ENCODE measurements around the gene OR8J1.
"Not testable (repeated sequence)": the region's sequence is repeated elsewhere in the genome, so short reads cannot be mapped to it uniquely, and the experiment has no call there.

The OR8J1 gene, protein sequence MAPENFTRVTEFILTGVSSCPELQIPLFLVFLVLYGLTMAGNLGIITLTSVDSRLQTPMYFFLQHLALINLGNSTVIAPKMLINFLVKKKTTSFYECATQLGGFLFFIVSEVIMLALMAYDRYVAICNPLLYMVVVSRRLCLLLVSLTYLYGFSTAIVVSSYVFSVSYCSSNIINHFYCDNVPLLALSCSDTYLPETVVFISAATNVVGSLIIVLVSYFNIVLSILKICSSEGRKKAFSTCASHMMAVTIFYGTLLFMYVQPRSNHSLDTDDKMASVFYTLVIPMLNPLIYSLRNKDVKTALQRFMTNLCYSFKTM

DNA sequence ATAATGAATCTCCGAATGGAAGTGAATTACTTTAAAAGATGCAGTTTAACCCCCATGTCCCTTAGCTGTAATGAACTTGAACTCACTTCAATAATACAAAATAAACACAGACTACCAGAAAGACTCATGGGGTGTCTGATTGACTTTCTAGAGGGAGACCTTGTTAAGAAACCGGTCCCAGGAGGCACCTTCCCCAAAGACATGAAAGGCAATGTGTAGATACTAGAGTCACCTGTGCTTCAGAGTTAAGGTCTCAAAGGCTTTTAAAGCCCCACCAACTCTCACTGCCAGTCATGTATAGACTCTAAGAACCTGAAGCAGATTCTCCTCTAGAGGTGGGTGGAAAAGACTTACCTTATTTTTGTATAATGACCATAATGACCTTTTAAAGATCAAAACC, at the start of gene OR8J1:
Gene OR8J1 (plus strand): TSS at position 301 of the 400 bp plus-strand sequence. CDS start 5,956 bp downstream, outside the sequence.
- Mint-ChIP-seq H3K27ac (no peak within 1 kb of the TSS), H3K27me3 (no peaks in the 10 kb centered on the region), H3K4me3 (no peak within 1 kb of the TSS), H3K4me1 (no peaks in the 10 kb centered on the region), H3K9me3 (peaks cover 1% of the 10 kb centered on the region), H3K36me3 (no peaks in the 10 kb centered on the region)
- ATAC-seq (ENCODE audit: low read depth) (no peak), DNase-seq (ENCODE audit: low spot score in 2 of 2) (no peak)

DNA sequence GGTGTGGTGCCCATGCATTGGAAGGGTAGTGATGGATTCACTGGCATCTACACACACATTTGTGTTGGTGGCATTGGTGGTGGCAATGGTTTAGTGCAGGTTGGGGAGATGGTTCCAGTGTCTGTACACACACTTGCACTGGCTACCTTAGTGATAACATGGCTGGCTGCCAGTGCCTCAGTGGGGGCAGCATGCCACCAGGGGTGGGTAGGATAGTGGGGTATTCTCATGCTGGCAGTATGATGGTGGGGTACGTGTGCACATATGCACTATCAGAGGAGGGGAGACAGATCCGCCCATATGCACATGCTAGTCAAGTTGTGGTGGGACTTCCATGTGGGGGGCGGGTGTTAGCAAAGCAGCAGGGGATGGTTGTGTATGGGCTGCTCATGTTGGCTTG, 46.3 kb upstream of the OR8J1 start:
- H3K27ac Mint-ChIP-seq, result no peak overlapping the region
- no peaks in the 10 kb centered on the region for H3K36me3 Mint-ChIP-seq
- H3K4me1 Mint-ChIP-seq, result no peaks in the 10 kb centered on the region
- ATAC-seq (ENCODE audit: low read depth), result no peak
- H3K9me3 Mint-ChIP-seq, result peaks cover 7% of the 10 kb centered on the region
- DNase-seq (ENCODE audit: low spot score in 2 of 2), result no peak
- no peak overlapping the region for H3K4me3 Mint-ChIP-seq
- no peaks in the 10 kb centered on the region for H3K27me3 Mint-ChIP-seq

DNA sequence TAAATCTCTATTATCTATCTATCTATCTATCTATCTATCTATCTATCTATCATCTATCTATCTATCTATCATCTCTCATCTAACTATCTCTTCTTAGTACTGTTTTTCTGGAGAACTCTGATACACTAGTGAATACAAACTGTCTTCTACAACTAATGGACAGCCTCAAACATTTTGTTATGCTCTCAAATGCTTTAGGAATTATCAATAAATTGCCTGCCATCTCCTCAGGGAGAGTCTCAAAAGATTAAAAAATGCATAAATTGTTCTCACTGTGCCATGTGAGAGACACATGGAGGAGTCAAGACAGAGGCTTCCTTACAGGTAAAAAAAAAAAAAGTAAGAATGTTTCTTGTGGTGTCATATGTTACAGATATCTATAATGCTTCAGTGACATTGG, 39.2 kb upstream of the OR8J1 start, which contains the start of gene OR8K3:
Gene OR8K3 (plus strand): TSS at position 301 of the 400 bp plus-strand sequence. CDS start 3,163 bp downstream, outside the sequence.
- Mint-ChIP-seq H3K36me3 (no peaks in the 10 kb centered on the region), H3K9me3 (peaks cover 8% of the 10 kb centered on the region), H3K4me3 (no peak within 1 kb of the TSS), H3K27ac (no peak within 1 kb of the TSS), H3K4me1 (no peaks in the 10 kb centered on the region), H3K27me3 (no peaks in the 10 kb centered on the region)
- no peak for DNase-seq (ENCODE audit: low spot score in 2 of 2)
- no peak for ATAC-seq (ENCODE audit: low read depth)

DNA sequence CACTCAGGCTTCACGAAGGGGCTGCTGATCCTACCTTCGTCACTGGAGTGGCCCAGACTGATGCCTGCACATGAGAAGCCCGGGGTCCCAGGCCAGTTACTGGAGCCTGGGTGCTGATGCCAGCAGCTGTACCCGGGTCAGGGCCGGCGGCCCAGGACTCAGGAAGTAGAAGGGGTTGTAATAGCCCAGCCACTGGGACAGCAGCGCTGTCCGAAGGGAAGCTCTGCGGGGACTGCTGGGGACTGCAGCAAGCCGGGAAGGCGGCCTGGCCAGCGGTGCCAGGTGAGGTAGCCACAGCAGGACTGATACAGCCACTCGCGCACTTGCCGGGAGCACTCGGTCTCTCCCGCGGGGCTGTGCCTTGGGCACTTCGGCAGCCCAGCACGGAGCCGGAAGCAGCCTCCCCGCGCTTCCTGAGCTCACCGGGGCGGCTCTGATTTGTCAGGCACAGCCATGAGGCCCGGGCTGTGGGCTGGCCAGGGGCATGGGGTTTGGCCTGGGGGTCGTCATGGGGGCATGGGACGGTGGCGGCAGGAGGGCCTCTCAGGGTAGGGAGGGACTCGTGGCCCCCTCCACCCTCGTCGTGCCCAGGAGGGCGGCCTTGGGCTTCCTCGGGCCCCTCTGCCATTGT, 22.1 kb upstream of the OR8J1 start:
- no peaks in the 10 kb centered on the region for H3K36me3 Mint-ChIP-seq
- H3K4me1 Mint-ChIP-seq, result no peaks in the 10 kb centered on the region
- H3K4me3 Mint-ChIP-seq, result no peak overlapping the region
- H3K9me3 Mint-ChIP-seq, result peaks cover 3% of the 10 kb centered on the region
- ATAC-seq (ENCODE audit: low read depth) (no peak), DNase-seq (ENCODE audit: low spot score in 2 of 2) (no peak)
- H3K27me3 Mint-ChIP-seq, result no peaks in the 10 kb centered on the region
- no peak overlapping the region for H3K27ac Mint-ChIP-seq

DNA sequence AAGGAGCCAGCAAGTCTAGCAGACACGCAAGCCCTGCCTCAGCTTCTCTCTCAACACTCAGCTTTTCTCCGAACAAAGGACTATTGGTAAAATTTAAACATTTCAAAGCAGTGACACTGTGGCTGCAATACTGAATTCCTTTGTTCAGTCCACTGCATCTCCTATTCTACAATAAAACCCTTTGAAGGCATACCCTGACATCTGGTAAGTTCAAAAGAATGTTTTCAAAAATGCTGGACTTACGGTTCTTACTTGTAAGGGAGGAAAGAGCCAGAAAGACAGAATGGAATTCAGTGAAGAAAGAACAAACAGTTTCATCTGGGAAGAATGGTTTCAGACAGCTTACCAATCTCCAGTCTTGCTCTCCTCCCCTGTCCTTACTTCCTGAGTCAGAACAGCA, 20.9 kb upstream of the OR8J1 start:
- ATAC-seq (ENCODE audit: low read depth), result no peak
- peaks cover 4% of the 10 kb centered on the region for H3K9me3 Mint-ChIP-seq
- no peak for DNase-seq (ENCODE audit: low spot score in 2 of 2)
- no peak overlapping the region for H3K4me3 Mint-ChIP-seq
- H3K27ac Mint-ChIP-seq, result no peak overlapping the region
- H3K36me3 Mint-ChIP-seq, result no peaks in the 10 kb centered on the region
- H3K4me1 Mint-ChIP-seq, result no peaks in the 10 kb centered on the region
- no peaks in the 10 kb centered on the region for H3K27me3 Mint-ChIP-seq

DNA sequence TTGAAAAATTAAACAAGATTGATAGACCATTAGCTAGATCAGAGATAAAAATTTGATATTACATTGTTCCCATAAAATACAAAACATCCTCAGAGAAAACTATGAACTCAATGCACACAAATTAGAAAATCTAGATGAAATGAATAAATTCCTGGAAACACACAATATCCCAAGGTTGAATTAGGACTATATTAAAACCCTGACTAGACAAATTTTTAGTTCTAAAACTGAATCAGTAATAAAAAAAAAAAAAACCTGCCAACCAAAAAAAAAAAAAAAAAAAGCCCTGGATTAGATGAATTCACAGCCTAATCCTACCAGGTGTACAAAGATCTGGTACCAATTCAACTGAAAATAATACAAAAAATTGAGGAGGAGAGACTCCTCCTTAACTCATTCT, 13.8 kb upstream of the OR8J1 start:
- Mint-ChIP-seq H3K4me3 (no peak overlapping the region), H3K27me3 (no peaks in the 10 kb centered on the region), H3K4me1 (no peaks in the 10 kb centered on the region), H3K36me3 (no peaks in the 10 kb centered on the region), H3K27ac (no peak overlapping the region), H3K9me3 (peaks cover 5% of the 10 kb centered on the region)
- ATAC-seq (ENCODE audit: low read depth), result no peak
- DNase-seq (ENCODE audit: low spot score in 2 of 2), result no peak

DNA sequence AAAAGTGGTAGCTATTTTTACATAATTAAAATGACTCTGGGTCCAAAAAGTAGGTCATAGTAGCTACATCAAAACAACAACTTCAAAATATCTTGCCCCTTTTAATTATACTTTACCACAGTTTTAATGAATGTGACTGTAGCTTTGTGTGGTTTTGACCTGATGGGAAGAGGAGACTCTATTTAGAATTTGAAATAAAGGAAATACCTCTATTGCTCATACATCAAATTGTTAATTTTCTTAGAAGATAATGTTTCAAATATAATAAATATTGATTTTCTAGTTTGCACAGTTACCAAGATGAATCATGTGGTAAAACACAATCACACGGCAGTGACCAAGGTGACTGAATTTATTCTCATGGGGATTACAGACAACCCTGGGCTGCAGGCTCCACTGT, 8.4 kb upstream of the OR8J1 start, which contains the start of gene OR8K1:
Gene OR8K1 (plus strand): TSS at position 301 of the 400 bp plus-strand sequence. CDS start 0 bp downstream, at position 301.
- H3K27me3 Mint-ChIP-seq, result no peaks in the 10 kb centered on the region
- H3K4me1 Mint-ChIP-seq, result no peaks in the 10 kb centered on the region
- no peak within 1 kb of the TSS for H3K4me3 Mint-ChIP-seq
- peaks cover 2% of the 10 kb centered on the region for H3K9me3 Mint-ChIP-seq
- H3K36me3 Mint-ChIP-seq, result no peaks in the 10 kb centered on the region
- no peak for ATAC-seq (ENCODE audit: low read depth)
- DNase-seq (ENCODE audit: low spot score in 2 of 2), result no peak
- H3K27ac Mint-ChIP-seq, result no peak within 1 kb of the TSS

DNA sequence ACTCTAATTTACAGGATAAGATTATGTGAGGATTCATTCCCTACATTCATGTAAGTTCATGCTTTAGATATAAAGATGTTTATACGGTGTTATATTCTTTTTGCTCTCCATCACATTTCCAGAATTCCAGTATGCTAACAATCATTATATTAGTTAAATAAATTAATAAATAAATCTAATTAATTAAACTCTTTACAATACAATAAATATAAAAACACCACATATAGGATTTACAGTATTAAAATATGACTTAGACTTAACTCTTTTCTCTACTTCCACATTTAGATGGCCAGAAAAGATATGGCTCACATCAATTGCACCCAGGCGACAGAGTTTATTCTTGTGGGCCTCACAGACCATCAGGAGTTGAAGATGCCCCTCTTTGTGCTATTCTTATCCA, 21.2 kb downstream of the OR8J1 start, which contains the start of gene OR8U1:
Gene OR8U1 (plus strand): TSS at position 301 of the 400 bp plus-strand sequence. CDS start 0 bp downstream, at position 301.
- Mint-ChIP-seq H3K4me3 (no peak within 1 kb of the TSS), H3K4me1 (no peaks in the 10 kb centered on the region), H3K27ac (no peak within 1 kb of the TSS), H3K27me3 (no peaks in the 10 kb centered on the region), H3K9me3 (peaks cover 12% of the 10 kb centered on the region), H3K36me3 (no peaks in the 10 kb centered on the region)
- DNase-seq (ENCODE audit: low spot score in 2 of 2), result no peak
- ATAC-seq (ENCODE audit: low read depth), result no peak

DNA sequence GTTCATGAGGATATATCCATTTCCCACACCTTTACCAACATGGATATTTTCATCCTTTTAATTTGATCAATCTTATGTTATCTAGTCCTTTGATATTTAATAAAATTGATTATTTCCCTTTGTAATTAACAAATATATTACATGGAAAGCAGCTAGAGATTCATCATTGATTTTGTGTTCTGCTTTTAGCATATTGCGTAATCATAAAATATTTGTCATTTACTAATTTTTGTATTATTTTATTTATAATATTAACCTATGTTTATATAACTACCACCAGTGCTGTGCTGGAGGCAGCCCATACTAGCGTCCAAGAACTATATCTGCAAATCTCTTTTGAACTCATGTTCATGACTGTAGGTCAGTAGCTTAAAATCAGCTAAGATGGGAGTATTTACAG, 26.0 kb downstream of the OR8J1 start:
- H3K4me3 Mint-ChIP-seq, result no peak overlapping the region
- no peaks in the 10 kb centered on the region for H3K4me1 Mint-ChIP-seq
- H3K9me3 Mint-ChIP-seq, result peaks cover 10% of the 10 kb centered on the region
- DNase-seq (ENCODE audit: low spot score in 2 of 2) (no peak), ATAC-seq (ENCODE audit: low read depth) (no peak)
- no peaks in the 10 kb centered on the region for H3K27me3 Mint-ChIP-seq
- H3K36me3 Mint-ChIP-seq, result no peaks in the 10 kb centered on the region
- H3K27ac Mint-ChIP-seq, result no peak overlapping the region

DNA sequence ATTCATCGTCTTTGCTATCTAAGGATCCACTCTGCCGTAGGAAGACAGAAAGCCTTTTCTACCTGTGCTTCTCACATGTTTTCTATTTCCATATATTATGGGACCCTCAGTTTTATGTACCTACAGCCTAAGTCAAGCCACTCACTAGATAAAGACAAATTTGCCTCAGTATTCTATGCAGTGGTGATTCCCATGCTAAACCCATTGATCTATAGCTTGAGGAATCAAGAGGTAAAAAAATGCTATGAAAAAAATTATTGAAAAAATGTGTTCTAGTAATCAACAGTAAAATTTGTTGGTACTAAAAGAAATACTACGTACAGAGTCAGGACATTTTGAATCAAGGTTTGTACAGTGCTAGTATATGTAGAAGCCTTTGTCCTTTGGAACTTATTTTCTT, 40.3 kb downstream of the OR8J1 start:
- H3K4me1 Mint-ChIP-seq, result no peaks in the 10 kb centered on the region
- no peak overlapping the region for H3K27ac Mint-ChIP-seq
- no peak for DNase-seq (ENCODE audit: low spot score in 2 of 2)
- H3K36me3 Mint-ChIP-seq, result no peaks in the 10 kb centered on the region
- ATAC-seq (ENCODE audit: low read depth), result no peak
- no peaks in the 10 kb centered on the region for H3K27me3 Mint-ChIP-seq
- peaks cover 3% of the 10 kb centered on the region for H3K9me3 Mint-ChIP-seq
- H3K4me3 Mint-ChIP-seq, result no peak overlapping the region

DNA sequence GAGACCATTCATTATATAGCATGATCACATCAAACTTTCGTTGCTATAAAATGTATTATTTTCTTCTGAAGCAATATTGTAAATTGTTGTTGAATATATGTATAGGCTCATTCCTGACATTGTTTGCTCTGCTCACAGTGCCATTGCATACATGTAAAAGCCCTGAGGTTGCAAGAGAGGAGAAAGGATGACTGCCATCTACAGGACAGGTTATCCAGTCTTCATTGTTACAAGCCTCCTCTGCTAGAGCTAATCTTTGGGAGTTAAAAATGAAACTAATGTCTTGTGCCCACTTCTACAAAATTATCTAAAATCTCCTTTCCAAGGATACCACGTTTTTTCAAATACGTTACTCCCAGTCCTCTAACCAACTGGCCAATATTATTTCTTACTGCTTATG, 42.0 kb downstream of the OR8J1 start:
- H3K9me3 Mint-ChIP-seq, result peaks cover 3% of the 10 kb centered on the region
- no peaks in the 10 kb centered on the region for H3K27me3 Mint-ChIP-seq

DNA sequence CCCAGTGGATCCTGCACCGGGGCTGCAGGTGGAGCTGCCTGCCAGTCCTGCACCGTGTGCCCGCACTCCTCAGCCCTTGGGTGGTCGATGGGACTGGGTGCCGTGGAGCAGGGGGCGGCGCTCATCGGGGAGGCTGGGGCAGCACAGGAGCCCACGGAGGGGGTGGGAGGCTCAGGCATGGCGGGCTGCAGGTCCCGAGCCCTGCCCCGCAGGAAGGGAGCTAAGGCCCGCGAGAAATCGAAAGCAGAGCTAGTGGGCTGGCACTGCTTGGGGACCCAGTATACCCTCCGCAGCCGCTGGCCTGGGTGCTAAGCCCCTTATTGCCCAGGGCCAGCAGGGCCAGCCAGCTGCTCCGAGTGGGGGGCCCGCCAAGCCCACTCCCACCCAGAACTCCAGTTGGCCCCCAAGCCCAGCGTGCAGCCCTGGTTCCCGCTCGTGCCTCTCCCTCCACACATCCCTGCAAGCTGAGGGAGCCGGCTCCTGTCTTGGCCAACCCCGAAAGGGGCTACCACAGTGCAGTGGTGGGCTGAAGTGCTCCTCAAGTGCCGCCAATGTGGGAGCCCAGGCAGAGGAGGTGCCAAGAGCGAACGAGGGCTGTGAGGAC, 47.9 kb downstream of the OR8J1 start:
- H3K27me3 Mint-ChIP-seq; H3K9me3 Mint-ChIP-seq; ATAC-seq (ENCODE audit: low read depth); H3K36me3 Mint-ChIP-seq; DNase-seq (ENCODE audit: low spot score in 2 of 2); H3K27ac Mint-ChIP-seq; H3K4me1 Mint-ChIP-seq; H3K4me3 Mint-ChIP-seq: not testable (repeated sequence)

More for the DNA sequence above, 42.0 kb downstream of the OR8J1 start:
- no peaks in the 10 kb centered on the region for H3K4me1 Mint-ChIP-seq
- ATAC-seq (ENCODE audit: low read depth) (no peak), DNase-seq (ENCODE audit: low spot score in 2 of 2) (no peak)
- H3K4me3 Mint-ChIP-seq, result no peak overlapping the region
- H3K27ac Mint-ChIP-seq, result no peak overlapping the region
- H3K36me3 Mint-ChIP-seq, result no peaks in the 10 kb centered on the region

DNA sequence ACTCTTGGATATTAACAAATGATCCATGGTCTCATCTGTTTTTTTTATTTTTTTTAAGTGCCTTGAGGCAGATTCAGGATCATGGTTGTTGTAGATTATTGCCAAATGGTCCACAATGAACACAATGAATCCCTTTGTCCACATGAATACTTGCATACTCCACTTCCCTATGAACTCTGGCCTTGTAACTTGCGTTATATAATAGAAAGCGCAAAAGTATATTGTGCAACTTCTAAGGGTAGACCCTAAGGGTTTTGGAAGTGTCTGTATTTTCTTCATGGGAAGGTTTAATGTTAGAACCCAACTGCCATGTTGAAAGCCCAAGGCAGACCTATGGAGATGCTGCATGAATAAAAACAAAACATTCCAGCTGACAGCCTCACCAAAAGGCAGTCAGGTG, 50.3 kb downstream of the OR8J1 start:
- no peaks in the 10 kb centered on the region for H3K27me3 Mint-ChIP-seq
- DNase-seq (ENCODE audit: low spot score in 2 of 2) (no peak), ATAC-seq (ENCODE audit: low read depth) (no peak)
- H3K36me3 Mint-ChIP-seq, result no peaks in the 10 kb centered on the region
- H3K27ac Mint-ChIP-seq, result no peak overlapping the region
- no peaks in the 10 kb centered on the region for H3K4me1 Mint-ChIP-seq
- H3K4me3 Mint-ChIP-seq, result no peak overlapping the region
- H3K9me3 Mint-ChIP-seq, result peaks cover 8% of the 10 kb centered on the region

DNA sequence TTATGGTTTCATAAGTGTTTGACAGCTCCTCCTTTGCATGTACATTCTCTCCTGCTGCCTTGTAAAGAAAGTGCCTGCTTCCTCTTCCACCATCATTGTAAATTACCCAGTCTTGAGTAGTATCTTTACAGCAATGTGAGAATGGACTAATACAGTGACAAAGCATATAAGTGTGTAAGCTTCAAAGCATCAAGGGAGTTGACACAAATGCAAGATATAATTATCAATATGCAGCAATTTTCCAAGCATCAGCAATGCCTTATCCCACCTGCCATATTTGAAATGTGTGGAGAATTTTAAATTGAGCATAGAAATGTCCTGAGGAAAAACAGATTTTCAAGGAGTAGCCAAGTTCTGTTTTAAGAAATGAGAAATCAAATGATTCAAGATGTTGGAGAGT, 56.7 kb downstream of the OR8J1 start:
- H3K27me3 Mint-ChIP-seq, result no peaks in the 10 kb centered on the region
- no peaks in the 10 kb centered on the region for H3K4me1 Mint-ChIP-seq
- H3K4me3 Mint-ChIP-seq, result no peak overlapping the region
- ATAC-seq (ENCODE audit: low read depth) (no peak), DNase-seq (ENCODE audit: low spot score in 2 of 2) (no peak)
- H3K9me3 Mint-ChIP-seq, result peaks cover 12% of the 10 kb centered on the region
- H3K36me3 Mint-ChIP-seq, result no peaks in the 10 kb centered on the region
- H3K27ac Mint-ChIP-seq, result no peak overlapping the region
